Neural crest cell (in vitro differentiated cells): ENCODE results near the gene ASAP2. TPM values are rescaled to one million over a fixed set of nuclear protein-coding genes. Genes with fewer than 3 reads are reported as not detected.

Experiments used
- DNase-seq: peaks from one replicate; pipeline ENCODE4 v3.0.0; 2021; ENCODE audit warnings: low read depth, mixed read lengths, low spot score
- H3K27ac Mint-ChIP-seq: one replicate; pipeline ENCODE4 v1.8.0; 2021; ENCODE audit warnings: mild to moderate bottlenecking, mixed read lengths; ENCODE audit not compliant: unreplicated experiment
- H3K27me3 Mint-ChIP-seq: 2 replicates; pipeline ENCODE4 v1.8.0; 2021; ENCODE audit warnings: low read depth, mild to moderate bottlenecking, mixed read lengths
- H3K36me3 Mint-ChIP-seq: 2 replicates; pipeline ENCODE4 v1.8.0; 2021; ENCODE audit warnings: low read depth, mild to moderate bottlenecking, mixed read lengths
- H3K4me1 Mint-ChIP-seq: 2 replicates; pipeline ENCODE4 v1.8.0; 2021; ENCODE audit warnings: mixed read lengths
- H3K4me3 Mint-ChIP-seq: one replicate; pipeline ENCODE4 v1.8.0; 2021; ENCODE audit warnings: mild to moderate bottlenecking, mixed read lengths
- H3K9me3 Mint-ChIP-seq: 2 replicates; pipeline ENCODE4 v1.8.0; 2021; ENCODE audit warnings: mixed read lengths
- total RNA-seq: library from RNA; stranded (reverse); gene quantifications from 2 replicates; pipeline ENCODE4 v1.2.1, GENCODE V29; 2021
- TF ChIP-seq, protein P1 (sequence below): fragments of 200-600 bp; sonication (generic); conservative IDR thresholded peaks from 2 replicates; pipeline ENCODE4 v1.5.0; 2021; ENCODE audit warnings: antibody characterized with exemption, mild to moderate bottlenecking

Gene ASAP2
- total RNA-seq, 1 donor from 2014 or later = 48.6 TPM

DNA sequence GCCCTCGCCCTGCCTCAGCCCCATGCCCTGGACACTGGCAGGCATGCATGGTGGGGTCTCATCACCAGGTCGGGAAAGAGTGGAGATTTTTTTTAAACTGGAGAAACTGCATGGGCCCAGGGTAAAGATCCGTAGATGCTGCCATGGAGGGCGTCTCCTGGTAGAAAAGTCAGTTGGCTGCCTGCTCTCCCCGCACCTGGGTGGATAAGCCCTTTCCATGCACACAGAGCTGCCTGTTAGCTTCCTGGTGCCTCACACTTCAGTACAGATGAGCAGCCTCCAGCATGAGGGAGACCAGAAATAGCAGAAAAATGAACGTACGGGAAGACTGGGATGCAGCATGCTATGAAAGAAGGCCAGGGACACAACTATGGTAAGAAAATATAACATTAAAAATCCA is 92.0 kb downstream of the ASAP2 start:
- no peak for DNase-seq
- H3K27ac Mint-ChIP-seq = no peak overlapping the region
- TF ChIP-seq, protein P1, sequence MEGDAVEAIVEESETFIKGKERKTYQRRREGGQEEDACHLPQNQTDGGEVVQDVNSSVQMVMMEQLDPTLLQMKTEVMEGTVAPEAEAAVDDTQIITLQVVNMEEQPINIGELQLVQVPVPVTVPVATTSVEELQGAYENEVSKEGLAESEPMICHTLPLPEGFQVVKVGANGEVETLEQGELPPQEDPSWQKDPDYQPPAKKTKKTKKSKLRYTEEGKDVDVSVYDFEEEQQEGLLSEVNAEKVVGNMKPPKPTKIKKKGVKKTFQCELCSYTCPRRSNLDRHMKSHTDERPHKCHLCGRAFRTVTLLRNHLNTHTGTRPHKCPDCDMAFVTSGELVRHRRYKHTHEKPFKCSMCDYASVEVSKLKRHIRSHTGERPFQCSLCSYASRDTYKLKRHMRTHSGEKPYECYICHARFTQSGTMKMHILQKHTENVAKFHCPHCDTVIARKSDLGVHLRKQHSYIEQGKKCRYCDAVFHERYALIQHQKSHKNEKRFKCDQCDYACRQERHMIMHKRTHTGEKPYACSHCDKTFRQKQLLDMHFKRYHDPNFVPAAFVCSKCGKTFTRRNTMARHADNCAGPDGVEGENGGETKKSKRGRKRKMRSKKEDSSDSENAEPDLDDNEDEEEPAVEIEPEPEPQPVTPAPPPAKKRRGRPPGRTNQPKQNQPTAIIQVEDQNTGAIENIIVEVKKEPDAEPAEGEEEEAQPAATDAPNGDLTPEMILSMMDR = no peak
- no peak overlapping the region for H3K4me3 Mint-ChIP-seq
- H3K4me1 Mint-ChIP-seq = peaks cover 15% of the 10 kb centered on the region
- H3K27me3 Mint-ChIP-seq = no peaks in the 10 kb centered on the region
- H3K36me3 Mint-ChIP-seq = peaks cover 11% of the 10 kb centered on the region
- H3K9me3 Mint-ChIP-seq = no peaks in the 10 kb centered on the region

DNA sequence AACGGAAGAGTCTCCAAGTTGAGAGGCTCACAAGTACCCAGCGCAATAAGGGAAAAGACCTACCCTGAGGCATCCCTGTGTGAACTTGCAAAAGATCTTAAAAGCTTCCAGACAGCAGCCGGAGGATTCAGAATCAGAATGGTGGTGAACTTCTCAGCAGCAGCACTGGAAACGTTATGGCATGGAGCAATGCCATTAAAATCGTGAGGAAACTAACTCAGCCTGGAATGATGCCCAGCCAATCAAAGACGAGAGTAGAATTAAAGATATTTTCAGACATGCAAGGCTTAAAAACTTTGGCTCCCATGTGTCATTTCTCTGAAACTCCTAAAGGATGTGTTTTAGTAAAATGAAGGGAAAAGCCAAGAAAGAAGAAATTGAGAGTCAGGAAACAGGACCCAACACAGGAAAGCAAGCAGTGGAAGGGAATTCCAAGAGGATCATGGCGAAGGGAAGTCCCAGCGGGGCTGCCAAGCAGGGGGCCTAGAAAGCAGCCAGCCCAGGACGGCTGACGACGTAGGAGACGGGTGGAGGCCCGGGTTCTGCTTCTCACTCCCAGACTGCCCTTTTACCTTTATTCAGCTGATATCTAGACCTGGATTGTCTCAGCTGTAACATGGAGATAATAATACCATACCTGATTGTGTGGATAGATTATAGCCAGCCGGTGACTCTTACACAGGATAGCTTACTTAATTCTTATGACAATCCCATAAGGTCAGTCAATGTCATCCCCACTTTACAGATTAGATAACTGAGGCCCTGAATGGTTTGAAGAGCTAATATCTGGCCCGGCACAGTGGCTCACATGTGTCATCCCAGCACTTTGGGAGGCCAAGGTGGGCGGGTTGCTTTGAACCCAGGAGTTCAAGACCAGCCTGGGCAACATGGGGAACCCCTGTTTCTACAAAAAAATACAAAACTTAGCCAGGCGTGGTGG is 92.8 kb downstream of the ASAP2 start:
- no peak overlapping the region for H3K4me3 Mint-ChIP-seq
- H3K27me3 Mint-ChIP-seq = no peaks in the 10 kb centered on the region
- H3K4me1 Mint-ChIP-seq = peaks cover 17% of the 10 kb centered on the region
- H3K36me3 Mint-ChIP-seq = peaks cover 11% of the 10 kb centered on the region
- TF ChIP-seq, protein P1 = no peak
- no peaks in the 10 kb centered on the region for H3K9me3 Mint-ChIP-seq
- peak overlapping the region; percentile 83 for H3K27ac Mint-ChIP-seq
- DNase-seq = no peak

DNA sequence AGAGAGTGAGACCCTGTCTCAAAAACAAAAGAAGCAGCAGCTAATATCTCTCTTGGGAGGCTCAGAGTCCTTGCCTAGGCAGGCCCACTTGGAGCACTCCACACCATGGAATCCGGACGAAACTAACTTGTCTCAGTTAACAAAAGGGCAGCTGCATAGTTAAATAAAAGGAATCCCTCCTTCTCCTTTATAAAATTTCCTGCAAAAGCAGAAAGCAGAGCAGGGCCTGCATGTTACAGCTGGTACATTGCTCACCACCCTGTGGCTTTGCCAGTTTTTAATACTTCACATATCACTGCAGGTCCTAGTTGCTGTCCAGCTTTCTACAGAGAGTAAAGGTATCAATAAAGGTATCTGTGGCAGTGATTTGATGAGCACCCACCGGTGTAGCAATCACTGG is 93.6 kb downstream of the ASAP2 start:
- TF ChIP-seq, protein P1 = no peak
- Mint-ChIP-seq H3K4me1 (peaks cover 17% of the 10 kb centered on the region), H3K4me3 (no peak overlapping the region), H3K27ac (no peak overlapping the region), H3K9me3 (no peaks in the 10 kb centered on the region), H3K36me3 (peaks cover 11% of the 10 kb centered on the region), H3K27me3 (no peaks in the 10 kb centered on the region)
- no peak for DNase-seq

DNA sequence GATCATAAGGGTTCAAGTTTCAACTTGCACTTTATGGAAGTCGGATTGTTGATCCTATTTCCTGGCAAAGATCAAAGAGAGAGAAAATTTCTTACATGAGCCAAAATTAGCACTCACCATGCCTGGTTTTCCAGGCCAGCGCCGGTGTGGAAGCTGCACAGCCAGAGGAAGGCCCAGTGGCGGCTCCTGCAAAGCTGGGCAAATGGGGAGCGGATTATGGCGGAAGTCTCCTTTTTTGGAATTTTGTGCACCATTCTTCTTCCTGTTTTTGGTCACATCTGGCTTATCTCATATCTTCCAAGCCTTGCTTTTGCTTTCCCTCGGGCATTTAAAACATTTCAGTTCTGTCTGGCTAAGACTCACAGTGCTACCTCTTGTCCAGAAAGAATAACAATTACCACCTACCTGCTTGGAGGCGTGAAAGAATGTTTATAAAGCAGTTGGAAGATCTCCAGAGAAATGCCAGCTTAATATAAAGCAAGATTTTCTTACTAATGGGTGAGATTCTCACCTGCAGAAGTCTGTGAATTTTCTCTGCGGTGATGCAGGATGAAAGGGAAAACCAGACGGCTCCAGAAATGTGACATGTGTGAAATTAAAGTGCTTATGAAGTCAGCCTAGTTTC is 94.3 kb downstream of the ASAP2 start:
- H3K27me3 Mint-ChIP-seq = no peaks in the 10 kb centered on the region
- H3K27ac Mint-ChIP-seq = no peak overlapping the region
- no peaks in the 10 kb centered on the region for H3K9me3 Mint-ChIP-seq
- H3K4me1 Mint-ChIP-seq = peaks cover 17% of the 10 kb centered on the region
- TF ChIP-seq, protein P1 = no peak
- H3K36me3 Mint-ChIP-seq = peaks cover 11% of the 10 kb centered on the region
- DNase-seq = no peak
- no peak overlapping the region for H3K4me3 Mint-ChIP-seq

DNA sequence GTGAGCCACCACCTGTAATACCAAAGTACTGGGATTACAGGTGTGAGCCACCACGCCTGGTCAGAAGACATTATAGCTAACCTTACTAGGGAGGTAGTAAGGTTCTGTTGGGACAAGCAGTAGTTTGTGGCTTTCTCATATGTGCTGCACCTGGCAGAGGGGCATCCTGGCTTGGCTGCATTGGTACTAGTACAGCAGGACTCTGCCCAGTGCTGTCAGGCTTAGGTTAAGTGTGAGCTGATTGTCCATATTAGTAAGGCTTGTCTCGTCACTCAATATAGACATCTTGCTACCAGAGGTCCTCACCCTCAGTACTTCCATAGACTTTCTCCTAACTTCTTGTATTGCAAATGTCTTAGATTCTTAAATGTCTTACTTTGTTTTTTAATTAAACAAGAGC is 96.1 kb downstream of the ASAP2 start:
- no peaks in the 10 kb centered on the region for H3K27me3 Mint-ChIP-seq
- H3K9me3 Mint-ChIP-seq = no peaks in the 10 kb centered on the region
- no peak overlapping the region for H3K4me3 Mint-ChIP-seq
- DNase-seq = no peak
- H3K36me3 Mint-ChIP-seq = peaks cover 11% of the 10 kb centered on the region
- TF ChIP-seq, protein P1 = no peak
- no peak overlapping the region for H3K27ac Mint-ChIP-seq
- peaks cover 10% of the 10 kb centered on the region for H3K4me1 Mint-ChIP-seq
